ENCODE measurements around the gene NDEL1.
A peak's percentile ranks its signal among the peaks of the same experiment; 100 is the strongest.
"Not testable (repeated sequence)": the region's sequence is repeated elsewhere in the genome, so short reads cannot be mapped to it uniquely, and the experiment has no call there.

The NDEL1 gene

GRCh38 chr17:8435245-8436168, at the start of gene NDEL1:
Gene NDEL1, plus strand, starts transcription at chr17:8435884. Its CDS starts 8,388 bp downstream, at chr17:8444272.
- DNase-seq (ENCODE audit: low read depth in 2 of 2): peak; percentile 97 to 98

DNA sequence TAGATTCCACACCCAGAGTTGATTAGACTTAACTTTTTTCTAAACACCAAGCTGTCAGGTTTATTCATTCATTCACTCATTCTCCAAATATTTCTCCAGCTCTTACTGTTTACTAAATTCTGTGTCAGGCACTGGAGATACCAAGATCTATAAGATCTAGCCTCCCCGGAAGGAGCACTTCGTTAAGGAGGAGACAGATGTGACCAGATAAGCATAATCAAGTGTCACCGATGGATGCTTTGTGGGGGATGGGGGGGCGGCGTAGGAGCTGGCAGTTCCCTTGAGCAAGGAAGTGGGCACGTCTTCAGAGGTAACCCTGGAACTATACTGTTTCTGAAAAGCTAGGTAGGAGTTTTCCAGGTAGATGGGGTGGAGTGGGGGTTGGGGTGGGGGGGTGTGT, 48.8 kb upstream of the NDEL1 start:
- DNase-seq (ENCODE audit: low read depth in 2 of 2): no peak

DNA sequence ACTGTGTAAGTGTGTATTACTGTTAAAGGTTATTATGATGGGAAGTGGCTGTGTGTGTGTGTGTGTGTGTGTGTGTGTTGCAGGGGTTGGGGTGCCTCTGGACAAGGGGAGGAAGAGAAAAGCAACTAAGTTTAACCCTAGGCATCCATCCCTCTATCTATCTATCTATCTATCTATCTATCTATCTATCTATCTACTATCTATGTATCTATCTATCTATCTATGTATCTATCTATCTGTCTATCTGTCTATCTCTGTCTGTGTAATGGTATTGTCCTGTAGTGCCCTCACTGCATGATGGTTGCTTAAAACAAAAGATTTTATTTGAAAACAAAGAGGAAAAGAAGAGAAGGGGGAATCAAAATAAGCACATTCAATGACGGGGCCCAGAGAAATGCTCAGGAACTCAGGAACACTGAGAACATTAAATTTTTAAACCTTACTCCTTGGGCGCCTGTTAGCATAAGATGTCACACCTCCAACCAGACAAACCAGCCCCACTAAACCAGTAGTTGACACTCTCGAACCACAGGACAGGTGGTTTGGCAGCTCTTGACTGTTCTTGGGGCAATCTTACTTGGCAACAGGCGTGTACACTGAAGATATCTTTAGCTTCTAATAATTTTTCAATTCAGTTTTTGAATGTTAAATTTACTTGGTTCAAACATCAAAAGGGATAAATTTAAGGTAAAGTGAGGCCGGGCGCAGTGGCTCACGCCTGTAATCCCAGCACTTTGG, 47.6 kb upstream of the NDEL1 start:
- no peak for DNase-seq (ENCODE audit: low read depth in 2 of 2)

DNA sequence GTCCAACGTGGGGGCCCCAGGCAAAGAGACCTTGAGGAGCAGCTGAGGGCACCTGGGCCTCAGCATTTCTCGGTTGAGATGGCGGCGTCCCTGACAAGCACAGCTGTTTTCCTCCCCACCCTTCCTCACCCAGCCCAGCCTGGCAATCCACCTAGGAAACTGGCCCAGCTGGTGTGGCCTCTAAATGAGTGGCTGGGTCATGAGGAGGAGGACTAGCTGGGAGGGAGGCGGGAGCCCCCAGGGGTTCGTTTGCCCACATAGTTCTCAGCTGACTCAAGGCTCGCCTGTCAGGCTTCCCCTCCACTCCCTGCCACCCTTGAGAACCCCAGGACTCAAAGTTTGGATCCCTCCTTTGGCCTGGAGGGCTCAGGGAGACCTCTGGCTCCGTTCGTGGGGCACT, 44.0 kb upstream of the NDEL1 start:
- no peak for DNase-seq (ENCODE audit: low read depth in 2 of 2)

DNA sequence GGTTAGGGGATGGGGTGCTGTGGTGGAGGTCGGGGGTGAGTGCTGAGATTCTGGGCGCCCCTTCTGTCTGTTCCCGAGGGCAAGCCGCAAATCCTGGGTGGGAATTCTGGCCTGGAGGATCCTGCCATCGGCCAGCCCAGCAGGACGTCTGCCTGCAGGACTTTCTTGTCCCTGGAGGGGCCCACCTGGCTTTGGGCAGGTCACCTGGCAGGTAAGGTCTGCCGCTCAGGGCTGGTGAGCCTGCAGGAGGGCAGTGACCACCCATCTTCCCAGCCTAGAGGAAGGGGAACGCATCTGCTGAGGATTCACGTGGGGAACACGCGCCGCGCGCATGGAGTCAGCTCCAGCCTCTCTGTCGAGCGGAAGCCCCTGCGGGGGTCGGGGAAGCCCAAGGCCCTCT, 43.4 kb upstream of the NDEL1 start:
- no peak for DNase-seq (ENCODE audit: low read depth in 2 of 2)

GRCh38 chr17:8392674-8393469, 42.8 kb upstream of the NDEL1 start:
- DNase-seq (ENCODE audit: low read depth in 2 of 2): no peak

GRCh38 chr17:8393470-8394231, 42.0 kb upstream of the NDEL1 start:
- no peak for DNase-seq (ENCODE audit: low read depth in 2 of 2)

DNA sequence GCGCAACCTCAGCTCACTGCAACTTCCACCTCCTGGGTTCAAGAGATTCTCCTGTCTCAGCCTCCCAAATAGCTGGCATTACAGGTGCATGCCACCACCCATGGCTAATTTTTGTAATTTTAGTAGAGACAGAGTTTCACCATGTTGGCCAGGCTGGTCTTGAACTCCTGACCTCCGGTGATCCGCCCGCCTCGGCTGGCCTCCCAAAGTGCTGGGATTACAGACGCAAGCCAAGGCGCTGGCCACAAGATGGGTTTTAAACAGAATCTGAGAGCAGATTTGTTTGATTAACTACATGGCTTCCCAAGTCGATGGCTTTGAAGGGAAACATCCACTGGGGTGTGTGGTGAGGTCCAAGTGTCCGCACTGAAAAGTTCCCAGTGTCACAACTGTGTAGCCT, 41.2 kb upstream of the NDEL1 start:
- DNase-seq (ENCODE audit: low read depth in 2 of 2): not testable (repeated sequence)

DNA sequence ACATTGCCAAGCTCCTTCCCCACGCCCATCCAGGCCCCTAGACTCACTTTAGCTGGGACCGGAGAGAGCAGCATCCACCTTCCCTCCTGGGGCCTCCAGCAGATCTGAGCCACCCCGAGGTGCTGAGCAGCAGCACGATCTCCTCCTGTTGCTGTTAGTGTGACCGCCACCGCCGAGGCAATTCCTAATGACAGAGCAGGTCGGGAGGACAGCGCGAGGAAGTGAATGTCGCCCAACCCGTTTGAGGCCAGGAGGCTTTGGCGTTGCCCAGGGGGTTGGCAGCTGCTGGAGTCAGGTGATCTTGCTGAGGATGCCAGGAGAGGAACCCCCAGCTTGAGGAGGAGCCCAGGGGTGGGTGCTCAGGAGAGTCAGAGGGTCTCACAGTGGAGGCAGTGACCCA, 38.0 kb upstream of the NDEL1 start, which contains the start of gene RNF222:
TSS of gene RNF222 (minus strand) at position 192 of the 400 bp plus-strand sequence. CDS start 4,366 bp downstream, outside the sequence.
- no peak for DNase-seq (ENCODE audit: low read depth in 2 of 2)

DNA sequence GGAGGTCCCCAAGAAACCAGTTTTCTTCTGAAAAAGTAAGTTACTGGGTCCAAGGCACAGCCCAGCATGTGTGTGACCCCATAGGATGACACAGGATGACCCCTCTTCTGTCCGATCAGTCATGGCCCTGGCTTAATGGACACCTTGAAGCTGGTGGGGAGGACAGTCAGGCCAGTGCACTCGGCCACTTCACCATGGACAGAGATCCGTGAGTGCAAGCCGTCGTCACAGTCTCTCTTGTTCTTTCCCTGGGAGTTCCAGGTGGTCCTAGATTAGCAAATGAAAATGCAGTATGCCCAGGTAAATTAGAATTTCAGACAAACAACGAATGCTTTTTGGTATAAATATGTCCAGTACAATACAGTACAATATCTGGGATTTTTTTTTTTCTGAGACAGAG, 36.7 kb upstream of the NDEL1 start:
- DNase-seq (ENCODE audit: low read depth in 2 of 2): no peak

GRCh38 chr17:8401107-8401506, 34.6 kb upstream of the NDEL1 start:
- DNase-seq (ENCODE audit: low read depth in 2 of 2): no peak

- no peak for DNase-seq (ENCODE audit: low read depth in 2 of 2)
Observed at GRCh38 chr17:8402921-8403536, 32.7 kb upstream of the NDEL1 start.

- DNase-seq (ENCODE audit: low read depth in 2 of 2): no peak
Observed at GRCh38 chr17:8405499-8406016, 30.1 kb upstream of the NDEL1 start.

GRCh38 chr17:8406174-8406573, 29.5 kb upstream of the NDEL1 start:
- DNase-seq (ENCODE audit: low read depth in 2 of 2): no peak

GRCh38 chr17:8408371-8408770, 27.3 kb upstream of the NDEL1 start:
- no peak for DNase-seq (ENCODE audit: low read depth in 2 of 2)

DNA sequence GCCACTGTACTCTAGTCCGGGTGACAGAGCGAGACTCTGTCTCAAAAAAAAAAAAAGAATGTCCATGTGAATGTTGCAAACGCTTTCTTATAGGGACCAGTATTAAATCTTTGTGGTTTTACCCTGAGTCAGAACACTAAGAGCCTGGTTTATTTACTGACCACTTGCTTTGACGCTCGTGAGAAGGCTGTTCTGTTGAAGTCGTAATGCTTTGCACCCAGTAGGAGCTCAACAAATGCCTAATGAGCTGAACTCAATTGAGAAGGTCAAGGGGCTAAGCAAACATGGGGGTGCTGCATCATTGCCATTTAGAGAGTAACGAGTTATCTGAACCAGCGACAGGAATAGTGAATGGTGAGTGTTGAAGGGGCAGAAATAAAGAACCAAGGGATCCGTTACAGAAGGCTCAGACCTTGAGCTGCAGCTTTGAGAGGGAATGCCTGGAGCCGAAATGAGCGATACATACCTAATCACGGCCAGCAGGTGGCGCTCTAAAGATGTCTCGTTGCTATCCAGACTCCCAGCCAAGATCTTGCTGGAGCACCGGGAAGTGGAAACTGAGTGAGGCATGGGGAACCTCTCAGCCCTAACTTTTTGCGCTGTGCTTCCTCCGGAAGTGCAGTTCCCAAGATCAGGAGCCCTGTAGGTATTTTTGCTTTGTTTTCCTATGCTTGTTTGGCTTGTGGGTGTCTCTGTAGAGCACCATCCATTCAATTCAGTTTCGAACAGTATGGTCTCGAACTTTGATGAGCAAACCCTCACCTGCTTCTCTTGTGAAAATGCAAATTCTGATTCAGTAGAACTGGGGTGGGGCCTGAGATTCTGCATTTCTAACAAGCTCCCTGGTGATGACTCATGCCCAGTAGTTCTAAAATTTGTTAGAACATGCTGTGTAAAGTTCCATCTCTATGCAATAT, 25.5 kb upstream of the NDEL1 start:
- peak; percentile 23 to 64 for DNase-seq (ENCODE audit: low read depth in 2 of 2)

DNA sequence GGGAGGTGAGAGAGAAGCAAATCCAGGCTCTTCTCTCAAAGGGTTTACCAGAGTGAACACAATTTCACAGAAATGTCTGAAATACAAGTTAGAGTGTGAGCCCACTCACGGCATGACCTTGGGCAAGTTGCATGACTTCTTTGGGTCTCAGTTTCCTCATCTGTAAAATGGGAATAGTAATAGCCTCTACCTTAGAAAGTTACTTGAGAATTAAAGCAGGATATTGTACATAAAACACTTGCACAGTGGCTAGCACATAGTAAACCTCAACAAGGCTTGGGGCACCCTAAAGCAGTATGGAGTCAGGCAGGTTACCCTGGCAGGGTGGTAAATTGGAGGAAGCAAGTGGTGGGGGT, 24.8 kb upstream of the NDEL1 start:
- no peak for DNase-seq (ENCODE audit: low read depth in 2 of 2)

DNA sequence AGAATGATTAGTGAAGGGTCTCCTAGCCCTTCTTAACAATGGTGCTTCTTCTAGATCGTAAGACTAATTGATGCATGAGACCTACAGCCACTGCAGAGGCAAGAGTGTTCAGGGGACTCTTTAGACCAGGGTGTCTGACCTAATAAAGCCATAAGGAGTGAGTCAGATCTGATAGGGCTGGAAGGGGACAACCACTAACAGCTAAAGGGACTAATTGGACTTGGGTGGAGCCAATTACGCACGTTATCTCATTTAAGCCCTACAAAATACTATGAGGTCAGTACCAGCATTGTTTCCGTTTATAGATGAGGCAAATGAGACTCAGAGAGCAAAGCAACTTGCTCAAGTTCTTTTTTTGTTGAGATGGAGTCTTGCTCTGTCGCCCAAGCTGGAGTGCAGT, 23.6 kb upstream of the NDEL1 start:
- no peak for DNase-seq (ENCODE audit: low read depth in 2 of 2)

GRCh38 chr17:8413328-8413727, 22.4 kb upstream of the NDEL1 start:
- no peak for DNase-seq (ENCODE audit: low read depth in 2 of 2)

DNA sequence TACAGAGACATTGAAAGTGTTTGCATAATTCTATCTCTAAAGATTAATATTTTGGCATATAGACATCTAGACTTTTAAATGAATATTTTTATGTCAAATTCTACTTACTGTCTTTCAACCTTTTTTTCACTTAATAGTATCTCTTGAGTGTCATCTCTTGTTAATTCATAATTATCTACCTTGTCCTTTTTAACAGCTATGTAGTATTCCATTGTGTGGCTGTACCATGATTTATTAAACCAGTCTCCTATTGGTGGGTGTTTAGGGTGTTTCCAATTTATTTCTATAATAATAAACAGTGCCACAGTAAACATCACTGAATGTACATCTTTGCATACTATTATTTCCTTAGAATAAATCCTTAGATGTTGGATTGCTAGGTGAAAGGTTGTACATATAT, 21.7 kb upstream of the NDEL1 start:
- no peak for DNase-seq (ENCODE audit: low read depth in 2 of 2)
